Left ventricle myocardium superior (tissue), 1 donor: Measurements from ENCODE around the gene ZNF302. TPM values are rescaled to one million over a fixed set of nuclear protein-coding genes. Genes with fewer than 3 reads are reported as not detected.
"Not testable (repeated sequence)": the region's sequence is repeated elsewhere in the genome, so short reads cannot be mapped to it uniquely, and the experiment has no call there.

Experiments
- ATAC-seq: fragments of 200-7000 bp; cut with Tn5 transposase; one replicate; pipeline ENCODE4 v1.9.1; 2020; ENCODE audit warnings: mild to moderate bottlenecking, moderate library complexity
- DNase-seq: peaks from one replicate; pipeline ENCODE4 v3.0.0-alpha.2; 2020
- intact Hi-C: fragments of 100-400 bp; cut with micrococcal nuclease; formaldehyde crosslinking; loops from one replicate; pipeline ENCODE4 v1.11.0; 2022
- total RNA-seq: library from RNA; stranded (reverse); fragmentation: NEBNext Ultra II Directional; extraction: Animal tissue kit (Norgen Biotek cat#: 25700); gene quantifications from one replicate; pipeline ENCODE4 v1.2.1, GENCODE V29; 2021
- donor health status: DM: no; HTN: yes; CAD: no; lungs with severe emphysema.

Gene ZNF302
- total RNA-seq, 1 donor from 2014 or later: 40.2 TPM

DNA sequence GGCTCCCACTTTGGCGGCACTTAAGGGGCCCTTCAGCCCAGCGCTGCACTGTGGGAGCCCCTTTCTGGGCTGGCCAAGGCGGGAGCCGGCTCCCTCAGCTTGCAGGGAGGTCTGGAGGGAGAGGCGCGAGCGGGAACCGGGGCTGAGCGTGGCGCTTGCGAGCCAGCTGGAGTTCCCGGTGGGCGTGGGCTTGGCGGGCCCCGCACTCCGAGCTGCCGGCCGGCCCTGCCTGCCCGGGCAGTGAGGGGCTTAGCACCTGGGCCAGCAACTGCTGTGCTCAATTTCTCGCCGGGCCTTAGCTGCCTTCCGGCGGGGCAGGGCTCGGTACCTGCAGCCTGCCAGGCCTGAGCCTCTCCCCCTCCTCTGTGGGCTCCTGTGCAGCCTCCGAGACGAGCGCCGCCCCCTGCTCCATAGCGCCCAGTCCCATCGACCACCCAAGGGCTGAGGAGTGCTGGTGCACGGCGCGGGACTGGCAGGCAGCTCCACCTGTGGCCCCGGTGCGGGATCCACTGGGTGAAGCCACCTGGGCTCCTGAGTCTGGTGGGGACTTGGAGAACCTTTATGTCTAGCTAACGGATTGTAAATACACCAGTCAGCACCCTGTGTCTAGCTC, 9.3 kb upstream of the ZNF302 start:
- intact Hi-C loops, DNase-seq, ATAC-seq: not testable (repeated sequence)

- ATAC-seq, DNase-seq, intact Hi-C loops: not testable (repeated sequence)
Observed at GRCh38 chr19:34668690-34669089, 8.8 kb upstream of the ZNF302 start.

DNA sequence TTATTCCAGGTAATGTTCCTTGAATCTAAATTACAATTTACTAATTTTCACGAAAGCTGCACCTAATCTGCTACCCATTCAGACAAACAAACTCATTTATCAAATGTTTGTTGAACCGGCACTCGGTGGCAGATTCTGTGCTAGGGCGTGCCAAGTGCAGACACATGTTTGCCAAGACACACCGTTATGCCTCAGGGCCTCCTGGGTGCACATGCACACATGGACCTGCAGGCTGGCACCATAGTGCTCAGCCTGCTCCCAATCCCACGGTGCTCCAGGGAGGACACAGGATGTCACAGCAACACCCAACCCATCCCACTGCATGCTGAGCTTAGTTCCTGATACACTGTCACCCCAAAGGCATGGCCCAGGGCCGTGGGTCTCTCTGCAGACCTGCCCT, 8.2 kb upstream of the ZNF302 start:
- intact Hi-C loops: no loop called here
- DNase-seq (no peak), ATAC-seq (peak; percentile 44)

- no peak for DNase-seq
- intact Hi-C loops: no loop called here
- ATAC-seq: no peak
Observed at GRCh38 chr19:34671972-34672371, 5.5 kb upstream of the ZNF302 start.

DNA sequence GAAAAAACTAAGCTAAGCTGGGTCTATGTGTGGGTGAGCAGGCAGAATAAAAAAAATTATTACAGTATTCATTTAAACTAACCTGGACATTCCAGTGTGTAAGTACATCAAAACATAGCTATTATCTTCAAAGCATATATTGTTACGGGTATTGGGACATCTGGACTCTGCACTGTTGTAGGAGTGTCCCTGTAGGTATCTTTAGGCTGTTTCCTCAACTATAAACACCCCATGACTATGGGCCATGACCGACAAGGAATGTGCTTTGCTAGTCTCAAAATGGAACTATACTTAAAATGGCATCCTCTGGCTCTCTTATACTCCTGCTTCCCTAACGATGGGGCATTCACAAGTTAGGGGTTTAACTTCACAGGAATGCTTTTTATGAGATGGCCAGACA, 3.9 kb upstream of the ZNF302 start:
- ATAC-seq (no peak), DNase-seq (no peak)
- intact Hi-C loops: no loop called here

GRCh38 chr19:34675250-34675649, 2.2 kb upstream of the ZNF302 start:
- DNase-seq (no peak), ATAC-seq (no peak)
- intact Hi-C loops: no loop called here

DNA sequence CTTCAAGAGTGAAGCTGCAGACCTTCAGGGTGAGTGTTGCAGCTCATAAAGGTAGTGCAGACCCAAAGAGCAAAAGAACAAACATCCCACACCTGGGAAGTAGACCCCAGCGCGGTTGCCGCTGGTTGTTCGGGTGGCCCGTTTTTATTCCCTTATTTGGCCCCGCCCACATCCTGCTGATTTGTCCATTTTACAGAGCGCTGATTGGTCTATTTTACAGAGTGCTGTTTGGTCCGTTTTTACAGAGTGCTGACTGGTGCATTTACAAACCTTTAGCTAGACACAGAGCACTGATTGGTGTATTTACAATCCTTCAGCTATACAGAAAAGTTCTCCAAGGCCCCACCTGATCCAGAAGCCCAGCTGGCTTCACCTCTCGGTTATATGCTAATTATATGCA, 1.6 kb upstream of the ZNF302 start:
- intact Hi-C loops: no loop called here
- DNase-seq (no peak), ATAC-seq (no peak)

- ATAC-seq (peak; percentile 81), DNase-seq (no peak)
- intact Hi-C loops: no loop called here
Observed at GRCh38 chr19:34676697-34677385, 637 bp upstream of the ZNF302 start, which contains the start of gene SCGB2B2. TSS of gene SCGB2B2 (minus strand) at chr19:34677159. CDS start at chr19:34594563, 82,596 bp downstream.

DNA sequence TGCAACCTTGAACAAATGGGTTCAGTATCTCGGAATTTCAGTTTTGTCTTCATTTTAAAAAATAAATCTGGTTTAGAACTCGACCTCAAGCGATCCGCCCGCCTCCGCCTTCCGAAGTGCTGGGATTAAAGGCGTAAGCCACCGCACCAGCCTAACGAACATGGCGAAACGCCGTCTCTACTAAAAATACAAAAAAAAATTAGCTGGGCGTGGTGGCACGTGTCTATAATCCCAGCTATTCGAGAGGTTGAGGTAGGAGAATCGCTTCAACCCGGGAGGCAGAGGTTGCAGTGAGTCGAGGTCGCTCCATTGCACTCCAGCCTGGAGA, 571 bp downstream of the ZNF302 start:
- intact Hi-C loops: no loop called here
- ATAC-seq (no peak), DNase-seq (no peak)

- ATAC-seq (no peak), DNase-seq (no peak)
- intact Hi-C loops: no loop called here
Observed at GRCh38 chr19:34678421-34678820, 943 bp downstream of the ZNF302 start.

DNA sequence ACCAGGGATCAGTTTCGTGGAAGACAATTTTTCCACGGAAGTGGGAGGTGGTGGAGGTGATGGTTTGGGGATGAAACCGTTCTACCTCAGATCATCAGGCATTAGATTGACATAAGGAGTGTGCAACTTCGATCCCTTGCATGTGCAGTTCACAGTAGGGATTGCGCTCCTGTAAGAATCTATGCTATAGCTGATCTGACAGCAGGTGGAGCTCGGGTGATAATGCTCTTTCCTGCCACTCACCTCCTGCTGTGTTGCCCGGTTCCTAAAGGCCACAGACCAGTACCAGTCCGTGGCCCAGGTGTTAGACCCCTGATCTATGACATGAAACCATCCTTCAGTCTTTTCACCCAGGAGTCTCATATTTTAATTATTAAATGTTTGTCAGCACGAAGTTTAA, 4.0 kb downstream of the ZNF302 start:
- intact Hi-C loops: no loop called here
- DNase-seq: no peak
- no peak for ATAC-seq

DNA sequence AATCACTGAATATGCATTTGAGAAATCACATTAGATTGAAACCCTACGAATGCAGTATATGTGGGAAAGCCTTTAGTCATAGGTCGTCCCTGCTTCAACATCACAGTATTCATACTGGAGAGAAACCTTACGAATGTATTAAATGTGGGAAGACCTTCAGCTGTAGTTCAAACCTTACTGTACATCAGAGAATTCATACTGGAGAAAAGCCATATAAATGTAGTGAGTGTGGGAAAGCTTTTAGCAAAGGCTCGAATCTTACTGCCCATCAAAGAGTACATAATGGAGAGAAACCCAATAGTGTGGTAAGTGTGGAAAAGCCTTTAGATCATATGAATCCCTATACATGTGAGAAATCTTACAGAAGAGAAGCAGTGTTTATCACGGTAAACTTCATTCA, 7.8 kb downstream of the ZNF302 start:
- intact Hi-C loops, DNase-seq, ATAC-seq: not testable (repeated sequence)

- intact Hi-C loops: no loop called here
- ATAC-seq (no peak), DNase-seq (no peak)
Observed at GRCh38 chr19:34686455-34686854, 9.0 kb downstream of the ZNF302 start.

DNA sequence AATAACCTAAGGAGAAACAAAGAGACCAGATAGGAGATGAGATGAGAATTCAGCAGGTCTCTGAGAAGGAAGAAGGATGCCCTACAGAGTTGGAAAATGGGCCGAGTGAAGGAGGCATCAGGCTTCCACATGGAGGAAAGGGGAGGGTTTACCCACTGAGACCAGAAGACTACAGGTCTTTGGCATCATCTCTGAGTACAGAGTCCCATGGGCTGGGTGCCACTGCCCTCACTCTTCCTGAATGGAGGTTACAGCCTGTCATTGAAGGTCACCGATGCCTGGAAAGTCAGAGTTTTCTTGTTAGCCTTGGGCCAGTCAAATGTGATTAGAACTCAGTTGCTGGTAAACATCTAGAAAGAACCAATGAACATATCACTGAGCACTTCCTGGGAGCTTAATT, 9.9 kb downstream of the ZNF302 start:
- no peak for DNase-seq
- peak; percentile 55 for ATAC-seq
- intact Hi-C loops: no loop called here

DNA sequence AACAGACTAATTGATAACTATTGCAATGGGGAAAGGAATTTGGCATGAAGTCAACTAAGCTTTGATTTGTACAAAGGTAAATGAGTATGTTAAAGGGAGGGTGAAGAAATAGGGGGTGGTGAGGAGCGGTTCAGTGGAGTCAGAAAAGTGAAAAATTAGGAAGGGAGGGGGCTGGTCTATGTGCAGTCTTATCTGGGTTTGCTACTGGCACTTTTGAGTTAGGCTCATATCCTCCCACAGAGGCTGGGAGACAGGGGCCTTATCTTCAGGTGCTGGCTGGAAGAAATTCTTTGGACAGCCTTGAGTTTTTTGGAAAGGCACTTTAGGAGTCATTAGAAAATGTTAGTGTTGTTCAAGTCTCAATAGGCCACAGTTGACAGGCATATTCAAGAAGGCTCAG, 11.1 kb downstream of the ZNF302 start:
- intact Hi-C loops: no loop called here
- DNase-seq: no peak
- ATAC-seq: no peak

DNA sequence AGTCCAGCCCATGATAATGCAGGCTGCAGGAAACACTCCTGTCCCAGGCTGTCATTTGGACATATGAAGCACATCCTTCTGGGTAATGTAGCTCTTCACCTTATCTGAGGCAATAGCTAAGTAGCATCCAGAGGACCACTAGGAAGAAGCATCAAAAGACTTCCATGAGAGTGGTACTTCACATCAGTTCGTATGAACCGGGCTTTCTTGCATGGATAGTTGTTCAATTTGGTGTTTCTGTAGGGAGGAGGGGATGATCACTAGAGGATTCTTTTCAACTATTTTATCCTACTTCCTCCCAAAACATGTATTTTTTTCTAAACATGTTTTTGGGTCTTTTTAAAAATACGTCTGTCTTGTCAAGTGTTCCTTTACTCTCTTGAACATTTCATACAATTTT, 12.9 kb downstream of the ZNF302 start:
- intact Hi-C loops: no loop called here
- no peak for DNase-seq
- no peak for ATAC-seq

DNA sequence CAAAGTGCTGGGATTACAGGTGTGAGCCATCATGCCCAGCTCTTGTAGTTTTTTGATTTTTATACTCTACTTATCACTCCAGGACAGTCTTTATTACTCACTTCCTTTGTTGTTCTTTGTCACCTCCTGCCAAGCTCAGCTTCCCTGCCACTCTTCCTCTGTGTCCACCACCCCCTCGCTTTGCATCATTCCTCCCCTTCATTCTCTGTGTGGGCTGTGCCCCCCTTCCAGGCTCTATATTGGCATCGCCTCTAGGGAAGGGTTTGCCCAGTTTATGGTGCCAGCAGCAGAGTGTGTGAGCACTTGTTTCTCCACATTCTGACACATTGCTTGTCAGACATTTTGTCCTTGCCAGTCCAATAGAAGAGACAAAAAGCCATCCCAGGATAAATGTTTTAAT, 15.1 kb downstream of the ZNF302 start:
- intact Hi-C loops: no loop called here
- DNase-seq (no peak), ATAC-seq (peak; percentile 26)

- intact Hi-C loops: no loop called here
- no peak for DNase-seq
- ATAC-seq: no peak
Observed at GRCh38 chr19:34707661-34708060, 30.2 kb downstream of the ZNF302 start.

DNA sequence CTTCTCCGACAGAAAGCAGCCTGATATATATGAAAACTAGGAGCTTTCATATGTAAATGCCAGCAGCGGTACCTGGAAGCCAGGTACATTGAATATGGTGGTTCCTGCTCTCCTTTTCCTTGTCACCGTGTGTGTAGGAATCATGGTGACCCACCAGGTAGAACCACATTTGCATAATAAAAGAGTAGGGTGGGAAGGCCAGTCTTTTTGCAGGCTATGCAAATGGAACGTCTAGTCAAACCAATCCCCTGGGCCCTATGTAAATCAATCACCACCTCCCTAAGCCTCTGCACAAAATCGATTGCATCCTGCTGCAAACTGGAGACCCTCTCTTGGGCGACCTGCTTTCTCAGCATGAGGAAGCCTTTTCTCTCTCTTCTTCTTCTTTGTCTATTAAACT, 34.4 kb downstream of the ZNF302 start:
- intact Hi-C loops: loop anchor here (5.0 kb wide), 1 partner anchor 70 kb away; no protein-coding TSS in a partner anchor
- ATAC-seq (no peak), DNase-seq (no peak)

- ATAC-seq (peak; percentile 78), DNase-seq (no peak)
- intact Hi-C loops: loop anchor here (5.0 kb wide), 1 partner anchor 70 kb away; no protein-coding TSS in a partner anchor
Observed at GRCh38 chr19:34712395-34713261, 35.1 kb downstream of the ZNF302 start.
